Brain pericyte (primary cell): Measurements from ENCODE around the gene ALLC.

Source experiments
- DNase-seq: peaks from one replicate; pipeline ENCODE4 v3.0.0-alpha.2; 2012; ENCODE audit warnings: low read depth, low spot score

ALLC gene

DNA sequence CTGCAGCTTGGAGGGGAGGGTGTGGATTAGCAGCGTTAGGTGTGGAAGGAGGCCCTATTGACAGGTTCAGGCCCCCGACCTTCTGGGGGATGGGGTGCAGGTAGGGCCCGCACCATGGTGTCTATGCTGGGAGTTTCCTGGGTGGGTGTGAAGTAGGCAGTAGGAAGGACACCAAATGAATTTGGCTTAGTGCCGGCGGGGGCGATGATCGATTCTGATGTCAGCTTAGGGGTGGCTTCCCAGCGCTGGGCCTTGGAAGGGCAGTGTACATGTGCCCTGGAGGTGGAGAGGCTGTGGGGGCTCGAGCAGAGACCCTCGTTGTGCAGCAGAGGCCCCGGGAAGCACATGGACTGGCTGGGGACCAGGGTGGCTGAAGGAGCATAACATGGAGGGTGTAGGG, 67.0 kb downstream of the ALLC start:
- no peak for DNase-seq

GRCh38 chr2:3725458-3726250, 67.7 kb downstream of the ALLC start:
- no peak for DNase-seq

DNA sequence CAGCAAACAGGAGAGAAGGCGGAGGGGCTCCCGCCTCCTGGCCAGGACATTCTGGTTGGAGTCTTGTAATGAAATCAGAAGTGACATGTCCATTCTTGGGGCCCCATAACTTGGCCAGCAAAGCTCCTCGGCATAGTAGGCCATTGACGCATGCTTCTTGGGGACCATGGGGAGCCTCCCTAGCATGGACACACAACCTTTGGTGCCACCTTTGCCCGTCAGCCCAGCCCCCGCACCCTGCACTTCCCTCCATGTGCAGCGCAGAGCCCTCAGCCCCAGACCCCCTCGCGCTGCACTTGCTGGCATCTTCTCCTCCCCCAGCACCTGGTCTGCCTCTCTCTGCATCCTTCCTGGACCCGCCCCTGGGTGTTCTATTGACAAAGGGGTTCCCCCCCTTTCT, 68.5 kb downstream of the ALLC start:
- no peak for DNase-seq

GRCh38 chr2:3727397-3728045, 69.5 kb downstream of the ALLC start:
- no peak for DNase-seq

GRCh38 chr2:3728104-3729054, 70.4 kb downstream of the ALLC start:
- DNase-seq: peak; percentile 17

- no peak for DNase-seq
These were observed 71.1 kb downstream of the ALLC start for GRCh38 chr2:3729055-3729448.

GRCh38 chr2:3729786-3730185, 71.8 kb downstream of the ALLC start:
- DNase-seq: no peak

- no peak for DNase-seq
These were observed 72.6 kb downstream of the ALLC start for GRCh38 chr2:3730646-3731045.

- DNase-seq: no peak
These were observed 73.8 kb downstream of the ALLC start for GRCh38 chr2:3731829-3732228.

GRCh38 chr2:3736112-3736511, 78.1 kb downstream of the ALLC start:
- DNase-seq: no peak

DNA sequence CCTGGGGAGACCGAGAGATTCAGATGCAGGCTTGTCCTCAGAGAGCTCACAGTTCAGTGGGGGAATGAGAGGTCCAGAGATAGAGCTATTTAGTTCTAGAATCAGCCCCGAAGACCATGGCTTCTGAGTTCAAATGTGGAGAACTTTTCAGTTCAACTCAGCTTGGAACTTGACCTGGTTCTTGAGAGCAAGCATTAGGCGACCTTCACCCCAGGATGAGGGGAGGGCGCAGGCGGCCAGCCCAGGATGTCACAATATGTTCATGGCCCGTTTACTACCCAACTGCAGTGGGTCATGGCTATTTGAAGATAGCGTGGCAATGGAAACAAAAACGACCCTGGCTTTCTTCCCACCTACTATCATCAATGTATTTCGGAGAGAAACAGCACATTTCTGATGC, 79.1 kb downstream of the ALLC start:
- DNase-seq: no peak

DNA sequence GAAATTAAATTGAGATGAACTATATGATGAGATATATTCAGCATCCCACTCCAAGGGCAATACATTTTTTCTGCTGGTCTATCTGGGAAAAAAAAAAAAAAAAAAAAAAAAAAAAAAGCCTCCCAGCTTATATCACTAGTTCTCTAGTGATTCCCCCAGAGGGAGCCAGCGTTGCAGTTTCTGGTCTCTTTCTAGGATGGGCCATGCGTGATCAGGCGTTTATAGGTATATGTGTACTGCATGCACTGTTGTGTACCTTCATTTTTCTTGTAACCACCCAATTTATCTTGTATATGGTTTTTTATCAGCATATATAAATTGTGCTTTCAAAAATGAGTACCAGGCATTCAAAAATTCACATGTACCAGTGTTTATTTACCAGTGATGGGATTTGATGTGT, 80.5 kb downstream of the ALLC start:
- DNase-seq: no peak

GRCh38 chr2:3739313-3739712, 81.3 kb downstream of the ALLC start:
- no peak for DNase-seq

DNA sequence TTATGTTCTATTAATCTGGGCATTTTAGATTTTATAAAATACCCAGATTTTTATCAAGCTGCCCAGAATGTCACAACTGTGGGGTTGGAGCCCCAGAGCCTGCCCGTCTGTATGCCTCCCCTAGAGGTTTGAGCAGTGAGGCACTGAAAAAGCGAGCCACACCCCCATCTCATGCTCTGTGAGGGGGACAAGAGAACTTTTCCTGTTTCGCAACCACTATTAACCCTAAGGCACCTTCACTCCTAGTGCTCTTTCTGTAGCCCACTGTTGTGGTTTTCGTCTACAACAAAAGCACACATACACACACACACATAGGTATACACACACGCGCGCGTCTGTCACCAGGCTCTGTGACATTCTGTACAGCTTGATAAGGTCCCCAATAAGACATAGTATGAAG, 83.4 kb downstream of the ALLC start:
- no peak for DNase-seq

DNA sequence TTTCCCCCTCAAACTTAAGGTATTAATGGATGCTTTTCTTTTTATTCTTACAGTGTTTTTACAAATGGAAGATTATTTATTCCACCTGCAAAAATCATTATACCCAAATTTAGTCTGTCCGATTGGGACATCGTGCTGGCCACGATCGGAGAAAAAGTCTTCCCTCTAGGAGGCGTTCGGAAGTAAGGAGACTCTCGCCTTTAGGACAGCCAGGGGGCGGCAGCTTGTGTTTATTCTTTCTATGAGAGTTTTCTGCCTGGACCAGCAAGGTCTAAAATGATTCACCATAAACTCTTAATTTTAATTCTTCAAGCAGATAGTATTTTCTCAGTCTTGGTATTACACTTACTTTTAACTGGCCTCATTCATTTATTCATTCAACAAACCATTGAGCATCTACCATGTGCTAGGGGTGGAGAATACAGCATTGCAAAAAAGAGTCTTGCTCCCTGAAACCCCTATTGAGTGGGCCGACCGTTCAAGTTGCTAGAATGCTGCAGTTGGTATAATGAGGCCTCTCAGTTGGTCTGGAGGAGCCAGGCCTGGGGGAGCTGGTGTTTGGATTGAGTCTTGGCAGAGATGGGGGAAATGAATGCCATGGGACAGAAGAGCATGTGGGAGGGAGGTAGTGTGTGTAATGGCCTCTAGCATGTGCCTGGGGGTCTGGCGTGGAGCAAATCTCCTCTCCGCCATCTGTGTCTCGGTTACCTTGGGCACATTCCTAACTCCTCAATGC, 84.0 kb downstream of the ALLC start:
- DNase-seq: no peak

GRCh38 chr2:3742743-3743508, 84.9 kb downstream of the ALLC start:
- DNase-seq: no peak

- DNase-seq: no peak
These were observed 86.1 kb downstream of the ALLC start for GRCh38 chr2:3743951-3744555.

DNA sequence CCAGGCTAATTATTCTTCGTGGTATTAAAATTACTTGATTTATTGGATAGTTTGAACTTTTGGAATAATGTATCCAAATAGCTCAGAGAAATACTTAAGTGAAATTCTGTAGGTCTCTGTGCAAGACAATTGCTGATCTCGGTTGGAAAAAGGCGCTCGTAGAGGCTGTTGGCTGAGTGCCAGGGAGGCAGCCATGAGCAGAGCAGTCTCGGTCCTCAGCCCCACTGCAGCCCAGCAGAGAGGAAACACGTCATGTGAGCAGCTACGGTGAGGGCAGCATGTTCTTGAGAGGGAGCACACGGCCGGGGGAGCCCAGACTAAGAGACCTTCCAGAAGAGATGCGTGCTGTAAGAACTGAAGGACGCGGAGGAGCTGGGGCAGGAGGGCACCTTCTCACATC, 87.9 kb downstream of the ALLC start:
- DNase-seq: no peak

GRCh38 chr2:3747032-3747654, 89.1 kb downstream of the ALLC start:
- no peak for DNase-seq

GRCh38 chr2:3747826-3748225, 89.8 kb downstream of the ALLC start:
- DNase-seq: no peak
